Stomach (tissue), 9 donors: Measurements from ENCODE around the gene HS6ST3. TPM values are rescaled to one million over a fixed set of nuclear protein-coding genes. Genes with fewer than 3 reads are reported as not detected.
A peak's percentile ranks its signal among the peaks of the same experiment; 100 is the strongest.

ENCODE experiments used
- DNase-seq, 2 donors: peaks; one replicate each; pipeline versions ENCODE4 v3.0.0 to v3.0.0-alpha.2; 2013 to 2019
- H3K27ac ChIP-seq, 5 donors: fragments of 200-600 bp in 4 of 5; sonication (generic) in 4 of 5; one replicate each; pipeline ENCODE4 v1.5.1; 2013 to 2019; ENCODE audit warnings: mild to moderate bottlenecking in 1 of 5, moderate library complexity in 1 of 5
- H3K27me3 ChIP-seq, 3 donors: fragments of 200-600 bp; sonication (generic); one replicate each; pipeline ENCODE4 v1.5.1; 2017 to 2019; ENCODE audit warnings: mixed run types in 1 of 3
- H3K36me3 ChIP-seq, 4 donors: fragments of 200-600 bp; sonication (generic); 1 replicate in 3 of 4; 2 replicates in 1 of 4; pipeline ENCODE4 v1.5.1; 2016 to 2019
- H3K4me1 ChIP-seq, 4 donors: fragments of 200-600 bp; sonication (generic); one replicate each; pipeline ENCODE4 v1.5.1; 2016 to 2019
- H3K4me3 ChIP-seq, 4 donors: fragments of 200-600 bp; sonication (generic) in 3 of 4; one replicate each; pipeline ENCODE4 v1.5.1; 2016 to 2019; ENCODE audit warnings: mild to moderate bottlenecking in 1 of 4
- H3K9me3 ChIP-seq, 4 donors: fragments of 200-600 bp; sonication (generic); one replicate each; pipeline ENCODE4 v1.5.1; 2016 to 2019
- EP300 ChIP-seq: sonication (generic); formaldehyde crosslinking; IDR thresholded peaks from one replicate; pipeline ENCODE4 v1.6.1; 2017; ENCODE audit warnings: antibody characterized with exemption
- POLR2A ChIP-seq, 4 donors: fragments of 450-650 bp; IDR thresholded peaks; one replicate each; pipeline ENCODE4 v1.6.1; 2016; ENCODE audit warnings: antibody characterized with exemption in 4 of 4, control low read depth in 2 of 4, mild to moderate bottlenecking in 1 of 4, moderate library complexity in 1 of 4
- POLR2AphosphoS5 ChIP-seq, 3 donors: sonication (generic); formaldehyde crosslinking; IDR thresholded peaks; one replicate each; pipeline ENCODE4 v1.6.1; 2016; ENCODE audit warnings: antibody characterized with exemption in 3 of 3
- WGBS, 5 donors: extraction: QIAGEN DNeasy Blood & Tissue Kit in 3 of 5; methylation state at CpG; one replicate each; pipeline versions ENCODE4 v1.1.5 to v1.1.7; 2013 to 2018; 5-methylcytosine and 5-hydroxymethylcytosine counted together
- intact Hi-C: fragments of 100-400 bp; cut with DNase I; formaldehyde crosslinking; loops from one replicate; pipeline ENCODE4 v1.15.1; 2023; ENCODE audit warnings: low total_unique reads
- polyA plus RNA-seq, 3 donors: library from polyadenylated mRNA; stranded (reverse); fragments of 200-250 nt; gene quantifications; one replicate each; pipeline ENCODE4 v1.2.3, GENCODE V29; 2013
- total RNA-seq, 5 donors: library from RNA; depleted of rRNA; stranded (reverse); fragments of >200 nt; gene quantifications; one replicate each; pipeline versions ENCODE4 v1.1.0 to v1.2.3, GENCODE V29; 2014 to 2016
- TF ChIP-seq, protein P1 (sequence below), 7 experiments: fragments of 450-650 bp in 4 of 7; fragments of 200-600 bp in 3 of 7; sonication (generic) in 3 of 7; IDR thresholded peaks; one replicate each; pipeline ENCODE4 v1.5.1; 2016 to 2019; ENCODE audit warnings: antibody characterized with exemption in 7 of 7, control low read depth in 2 of 7, mild to moderate bottlenecking in 1 of 7
- donor health status: healthy with polysubstance abuse.
- donor health status: Bipolar disorder and iron deficiency.
- donor health status: healthy.

Gene HS6ST3
- total and polyA plus RNA-seq, 8 donors: 0.15 to 4.0 (median 0.75) TPM; not detected in 1

DNA sequence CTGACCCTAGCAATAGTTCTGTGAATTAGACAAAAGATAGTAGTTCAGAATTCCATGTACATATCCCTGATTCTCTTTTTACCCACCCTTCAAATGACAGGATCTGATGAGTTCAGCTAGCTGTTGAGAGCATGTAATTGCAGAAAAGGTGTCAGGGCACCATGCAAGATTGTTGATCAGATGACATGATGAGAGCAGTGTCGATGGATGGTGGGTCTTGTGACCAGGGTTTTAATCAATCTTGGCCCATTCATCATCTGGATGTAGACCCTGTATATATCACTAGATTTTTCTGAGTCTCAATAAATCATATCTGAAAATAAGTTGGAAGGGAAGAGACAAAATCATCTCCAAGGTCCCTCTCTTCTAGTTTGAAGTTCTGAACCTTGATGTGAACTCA, 525.3 kb downstream of the HS6ST3 start:
- H3K4me3 ChIP-seq: no peak overlapping the region
- H3K9me3 ChIP-seq: no peaks in the 10 kb centered on the region
- TF ChIP-seq POLR2A (IDR thresholded peaks at IDR 0.05) (no peak), EP300 (no peak), POLR2AphosphoS5 (IDR thresholded peaks at IDR 0.05) (no peak)
- TF ChIP-seq, protein P1, sequence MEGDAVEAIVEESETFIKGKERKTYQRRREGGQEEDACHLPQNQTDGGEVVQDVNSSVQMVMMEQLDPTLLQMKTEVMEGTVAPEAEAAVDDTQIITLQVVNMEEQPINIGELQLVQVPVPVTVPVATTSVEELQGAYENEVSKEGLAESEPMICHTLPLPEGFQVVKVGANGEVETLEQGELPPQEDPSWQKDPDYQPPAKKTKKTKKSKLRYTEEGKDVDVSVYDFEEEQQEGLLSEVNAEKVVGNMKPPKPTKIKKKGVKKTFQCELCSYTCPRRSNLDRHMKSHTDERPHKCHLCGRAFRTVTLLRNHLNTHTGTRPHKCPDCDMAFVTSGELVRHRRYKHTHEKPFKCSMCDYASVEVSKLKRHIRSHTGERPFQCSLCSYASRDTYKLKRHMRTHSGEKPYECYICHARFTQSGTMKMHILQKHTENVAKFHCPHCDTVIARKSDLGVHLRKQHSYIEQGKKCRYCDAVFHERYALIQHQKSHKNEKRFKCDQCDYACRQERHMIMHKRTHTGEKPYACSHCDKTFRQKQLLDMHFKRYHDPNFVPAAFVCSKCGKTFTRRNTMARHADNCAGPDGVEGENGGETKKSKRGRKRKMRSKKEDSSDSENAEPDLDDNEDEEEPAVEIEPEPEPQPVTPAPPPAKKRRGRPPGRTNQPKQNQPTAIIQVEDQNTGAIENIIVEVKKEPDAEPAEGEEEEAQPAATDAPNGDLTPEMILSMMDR (IDR thresholded peaks at IDR 0.05): no peak
- H3K27ac ChIP-seq: no peak overlapping the region
- 82 to 91% (median 88%) methylated on average over 1 of the region's 1 CpG for WGBS, 5 donors
- DNase-seq: no peak
- H3K4me1 ChIP-seq: no peaks in the 10 kb centered on the region
- no peaks in the 10 kb centered on the region for H3K27me3 ChIP-seq
- no peaks in the 10 kb centered on the region for H3K36me3 ChIP-seq
- intact Hi-C loops: no loop called here

DNA sequence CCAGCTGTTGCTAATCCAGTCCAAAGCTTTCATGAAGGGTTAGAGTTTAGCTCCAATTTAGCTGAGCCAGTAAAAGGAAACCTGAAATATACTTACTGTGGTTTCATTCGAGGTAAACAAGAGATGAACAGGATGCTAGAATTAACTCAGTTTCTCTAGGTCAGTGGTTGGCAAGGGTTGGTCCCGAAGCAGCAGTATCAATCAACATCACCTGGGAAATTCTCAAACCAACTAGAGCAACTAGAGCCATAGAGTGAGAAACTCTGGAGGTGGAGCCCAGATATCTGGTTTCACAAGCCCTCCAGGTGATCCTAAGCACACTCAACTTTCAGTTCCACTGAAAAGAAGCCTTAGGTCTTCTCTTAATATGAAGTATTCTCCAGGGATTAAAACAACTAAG, 527.6 kb downstream of the HS6ST3 start:
- Histone ChIP-seq H3K27ac (no peak overlapping the region), H3K27me3 (no peaks in the 10 kb centered on the region), H3K4me1 (no peaks in the 10 kb centered on the region), H3K4me3 (no peak overlapping the region), H3K9me3 (no peaks in the 10 kb centered on the region), H3K36me3 (no peaks in the 10 kb centered on the region)
- intact Hi-C loops: no loop called here
- no peak for TF ChIP-seq POLR2A (IDR thresholded peaks at IDR 0.05)
- TF ChIP-seq, protein P1 (IDR thresholded peaks at IDR 0.05): no peak
- TF ChIP-seq POLR2AphosphoS5 (IDR thresholded peaks at IDR 0.05): no peak
- no peak for TF ChIP-seq EP300
- 66 to 84% (median 72%) methylated on average over 2 of the region's 2 CpGs for WGBS, 5 donors
- no peak for DNase-seq

DNA sequence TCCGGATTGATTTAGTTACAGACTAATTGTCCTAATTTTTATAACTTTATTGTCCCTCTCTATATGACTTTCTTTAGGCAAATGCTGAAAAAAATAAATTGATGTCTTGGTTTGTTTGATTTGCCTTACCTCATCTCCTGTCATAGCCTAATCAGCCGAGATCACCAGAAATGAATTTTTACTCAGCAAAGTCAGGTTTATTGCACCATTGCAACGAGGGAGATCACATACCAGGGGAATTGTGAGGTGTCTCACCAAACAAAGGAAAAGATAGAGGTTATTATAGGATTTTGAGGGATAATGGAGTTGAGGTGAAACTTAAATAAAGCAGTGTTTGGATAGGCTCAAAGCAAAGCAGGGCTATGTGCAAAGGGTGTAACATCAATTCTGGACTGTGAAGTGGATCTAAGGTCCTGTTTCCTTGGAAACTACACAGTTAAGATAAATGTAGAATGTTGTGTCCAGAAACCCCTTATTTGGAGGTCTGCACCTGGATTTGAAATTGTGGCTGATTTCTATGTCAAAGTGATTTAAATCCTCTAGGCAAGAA, 531.8 kb downstream of the HS6ST3 start:
- H3K4me3 ChIP-seq: no peak overlapping the region
- 51 to 71% (median 63%) methylated on average over 3 of the region's 3 CpGs for WGBS, 5 donors

DNA sequence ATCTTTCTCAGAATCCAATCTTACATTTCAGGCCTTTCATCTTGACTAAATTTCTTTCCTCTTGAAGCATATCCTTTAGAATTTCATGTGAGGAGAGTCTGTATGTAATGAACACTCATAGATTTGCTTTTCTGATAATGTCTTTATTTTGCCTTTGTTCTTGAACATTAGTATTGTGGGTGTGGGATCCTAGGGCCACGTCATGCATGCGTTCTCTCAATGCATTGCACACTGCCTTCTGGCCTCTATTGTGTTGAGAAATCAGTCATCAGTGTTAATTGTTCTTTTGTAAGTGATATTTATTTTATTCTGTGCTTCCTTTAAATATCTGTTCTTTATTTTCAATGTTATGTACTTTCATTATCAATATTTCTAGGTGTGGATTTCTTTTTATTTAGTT, 539.4 kb downstream of the HS6ST3 start:
- TF ChIP-seq POLR2AphosphoS5 (IDR thresholded peaks at IDR 0.05): peak in 1 of 3 donors; percentile 18
- no peak for TF ChIP-seq EP300
- Histone ChIP-seq H3K9me3 (no peaks in the 10 kb centered on the region), H3K4me1 (no peaks in the 10 kb centered on the region), H3K36me3 (no peaks in the 10 kb centered on the region), H3K27me3 (no peaks in the 10 kb centered on the region), H3K27ac (no peak overlapping the region), H3K4me3 (no peak overlapping the region)
- 32 to 69% (median 58%) methylated on average over 2 of the region's 2 CpGs for WGBS, 5 donors
- intact Hi-C loops: no loop called here
- DNase-seq: peak in 1 of 2 donors; percentile 45

More for the DNA sequence above, 531.8 kb downstream of the HS6ST3 start:
- no peak for DNase-seq
- Histone ChIP-seq H3K9me3 (no peaks in the 10 kb centered on the region), H3K36me3 (no peaks in the 10 kb centered on the region), H3K27me3 (no peaks in the 10 kb centered on the region), H3K27ac (no peak overlapping the region), H3K4me1 (no peaks in the 10 kb centered on the region)
- TF ChIP-seq EP300: no peak
- TF ChIP-seq POLR2A (IDR thresholded peaks at IDR 0.05): no peak
- TF ChIP-seq POLR2AphosphoS5 (IDR thresholded peaks at IDR 0.05): no peak
- TF ChIP-seq, protein P1 (IDR thresholded peaks at IDR 0.05): no peak
- intact Hi-C loops: no loop called here

DNA sequence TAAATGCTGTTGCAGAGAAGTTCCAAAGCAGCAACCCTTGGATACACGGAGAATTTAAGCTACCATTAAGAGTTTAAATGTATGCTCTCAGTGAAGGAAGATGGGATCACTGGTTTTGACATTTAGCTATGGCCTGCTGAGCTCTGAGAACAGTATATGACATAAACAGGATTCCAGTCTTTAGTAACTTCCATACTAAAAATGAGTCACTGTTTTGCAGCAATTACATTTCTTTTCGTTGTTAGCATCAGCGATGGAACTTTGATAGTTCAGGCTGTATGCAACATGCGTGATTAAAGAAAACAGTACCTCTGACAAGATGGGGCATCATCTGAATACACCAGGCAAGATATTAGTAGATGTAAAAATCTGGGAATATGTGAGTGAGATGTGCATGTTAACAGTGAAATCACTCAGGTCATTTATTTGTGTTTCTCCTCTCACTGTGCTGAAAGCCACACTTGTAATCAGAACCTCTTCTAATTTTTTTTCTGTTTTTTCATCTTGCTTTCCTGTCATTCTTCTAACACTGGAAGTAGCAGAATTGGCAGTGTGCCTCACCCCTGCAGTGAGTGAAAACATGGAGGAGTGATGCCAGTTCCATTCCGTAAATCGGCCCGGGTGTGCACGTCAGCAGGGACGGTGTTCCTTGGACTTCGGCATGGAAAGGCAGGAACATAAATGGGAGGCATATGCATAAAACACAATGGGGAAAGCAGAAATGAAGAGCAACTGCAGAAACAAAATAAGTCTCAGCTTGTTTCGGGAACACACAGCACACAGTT, 542.8 kb downstream of the HS6ST3 start:
- intact Hi-C loops: no loop called here
- H3K4me1 ChIP-seq: peaks cover 0 to 17% (median 12%) of the 10 kb centered on the region in 4 donors
- H3K27me3 ChIP-seq: no peaks in the 10 kb centered on the region
- WGBS, 5 donors: 89 to 95% (median 95%) methylated on average over 11 of the region's 11 CpGs
- no peaks in the 10 kb centered on the region for H3K36me3 ChIP-seq
- no peak for TF ChIP-seq POLR2A (IDR thresholded peaks at IDR 0.05)
- TF ChIP-seq, protein P1 (IDR thresholded peaks at IDR 0.05): no peak
- TF ChIP-seq EP300: no peak
- no peak for TF ChIP-seq POLR2AphosphoS5 (IDR thresholded peaks at IDR 0.05)
- H3K9me3 ChIP-seq: no peaks in the 10 kb centered on the region
- H3K4me3 ChIP-seq: no peak overlapping the region
- no peak overlapping the region for H3K27ac ChIP-seq
- no peak for DNase-seq
